Measurements from ENCODE around the gene ARAF.

The ARAF gene

DNA sequence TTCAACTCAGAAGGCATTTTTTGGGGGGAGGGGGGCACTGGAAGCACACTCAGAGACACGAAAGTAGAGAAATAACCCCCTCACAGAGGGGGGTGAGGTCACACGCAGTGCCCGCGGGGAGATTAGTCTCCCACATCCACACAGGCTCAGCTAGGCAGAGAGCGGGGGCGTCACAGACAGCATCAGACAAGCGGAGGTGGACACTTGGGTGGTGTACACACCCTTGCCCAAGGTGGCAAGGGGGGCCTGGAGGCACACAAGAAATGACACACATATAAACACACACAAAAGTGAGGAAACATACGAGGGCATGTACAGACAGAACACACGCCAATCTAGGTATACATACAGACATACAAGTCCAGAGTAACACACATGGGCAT, 59.3 kb downstream of the ARAF start:
- DNase-seq (ENCODE audit: low read depth), result no peak
